GM15510 (cell line): ENCODE measurements around the gene CEP112.

Experiments used
- POLR2A ChIP-seq: IDR thresholded peaks from 3 replicates; pipeline ENCODE4 v1.6.1; 2011; ENCODE audit warnings: borderline replicate concordance; ENCODE audit not compliant: insufficient read length; ENCODE audit errors: extremely low read depth

Gene CEP112

GRCh38 chr17:65587534-65588180 lies 604.3 kb downstream of the CEP112 start:
- TF ChIP-seq POLR2A: no peak

GRCh38 chr17:65586899-65587298 lies 605.0 kb downstream of the CEP112 start:
- TF ChIP-seq POLR2A: no peak
